DND-41 (cell line): ENCODE results near the gene PTPRD.

ENCODE experiments used
- CTCF ChIP-seq: IDR thresholded peaks from 2 replicates; pipeline ENCODE4 v1.5.1; 2012; ENCODE audit warnings: borderline replicate concordance, low read length, moderate library complexity, mild to moderate bottlenecking; ENCODE audit not compliant: poor library complexity, severe bottlenecking; ENCODE audit errors: extremely low read depth
- EZH2 ChIP-seq: IDR thresholded peaks from 3 replicates; pipeline ENCODE4 v1.6.1; 2012; ENCODE audit warnings: borderline replicate concordance, low read depth, mild to moderate bottlenecking, moderate library complexity, low read length, inconsistent platforms; ENCODE audit not compliant: severe bottlenecking

- no peak for TF ChIP-seq CTCF
- TF ChIP-seq EZH2: no peak
Observed at GRCh38 chr9:8564960-8565359, 2047.8 kb downstream of the PTPRD start.
